ENCODE results near the gene RXRG.
A peak's percentile ranks its signal among the peaks of the same experiment; 100 is the strongest.

Gene RXRG

GRCh38 chr1:165376041-165376810, 68.7 kb downstream of the RXRG start:
- no peak for DNase-seq (ENCODE audit: extremely low read depth in 1 of 2, low read depth in 1 of 2)

- no peak for DNase-seq (ENCODE audit: extremely low read depth in 1 of 2, low read depth in 1 of 2)
These were observed 69.3 kb downstream of the RXRG start for GRCh38 chr1:165375623-165376022.

- no peak for DNase-seq (ENCODE audit: extremely low read depth in 1 of 2, low read depth in 1 of 2)
These were observed 73.2 kb downstream of the RXRG start for GRCh38 chr1:165371588-165372225.

- DNase-seq (ENCODE audit: extremely low read depth in 1 of 2, low read depth in 1 of 2), result no peak
These were observed 75.6 kb downstream of the RXRG start for GRCh38 chr1:165369255-165369848.

DNA sequence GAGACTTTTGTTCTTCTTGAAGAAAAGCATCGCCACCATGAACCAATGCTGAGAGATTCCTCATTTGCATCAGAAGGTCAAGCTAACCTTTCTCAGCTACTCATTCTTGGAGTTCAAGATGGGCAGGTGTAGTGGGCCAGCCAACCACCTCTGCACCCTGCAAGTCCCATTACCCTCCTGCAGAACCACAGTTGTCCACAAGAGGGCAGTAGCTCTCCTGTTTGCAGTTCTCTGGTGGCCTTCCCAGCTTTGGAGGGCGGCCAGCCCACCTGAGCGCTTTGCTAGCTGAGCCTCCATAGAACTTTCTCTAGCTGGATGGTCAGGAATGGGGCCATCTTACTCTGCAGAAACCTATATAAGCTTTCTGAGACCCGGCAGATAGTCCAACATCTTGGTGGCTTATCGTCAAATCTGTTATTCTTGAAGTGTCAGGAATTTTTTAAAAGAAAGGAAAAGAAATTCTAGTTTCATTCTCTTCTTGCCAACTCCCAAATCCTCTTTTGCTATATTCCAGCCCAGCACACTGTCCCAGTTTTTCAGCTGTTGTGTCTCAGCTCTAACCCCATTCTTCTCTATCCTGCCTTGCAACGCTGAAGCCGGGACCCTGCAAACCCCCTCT, 77.4 kb downstream of the RXRG start:
- DNase-seq (ENCODE audit: extremely low read depth in 1 of 2, low read depth in 1 of 2), result peak; percentile 43 to 67

- no peak for DNase-seq (ENCODE audit: extremely low read depth in 1 of 2, low read depth in 1 of 2)
These were observed 79.6 kb downstream of the RXRG start for GRCh38 chr1:165365341-165365740.

- DNase-seq (ENCODE audit: extremely low read depth in 1 of 2, low read depth in 1 of 2), result no peak
These were observed 80.3 kb downstream of the RXRG start for GRCh38 chr1:165364568-165365133.

DNA sequence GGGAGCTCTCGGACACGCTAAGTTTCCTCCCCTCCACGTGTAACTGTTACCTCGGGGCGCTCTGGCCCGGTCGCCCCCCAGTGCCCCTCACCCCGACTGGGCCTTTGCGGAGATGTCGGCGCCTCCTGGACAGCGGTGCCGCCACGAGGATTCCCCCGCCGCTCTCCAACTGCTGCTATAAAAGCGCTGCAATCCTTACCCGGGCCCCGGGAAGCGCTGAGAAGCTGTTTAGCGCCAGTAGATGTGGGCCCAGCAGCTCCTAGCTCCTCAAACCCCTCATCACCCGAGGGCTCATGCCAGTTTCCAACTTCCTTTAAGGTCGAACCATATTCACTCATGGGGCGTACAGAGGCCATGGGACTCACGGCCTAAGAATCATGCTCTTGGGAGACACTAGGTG, 88.0 kb downstream of the RXRG start:
- DNase-seq (ENCODE audit: extremely low read depth in 1 of 2, low read depth in 1 of 2), result no peak

DNA sequence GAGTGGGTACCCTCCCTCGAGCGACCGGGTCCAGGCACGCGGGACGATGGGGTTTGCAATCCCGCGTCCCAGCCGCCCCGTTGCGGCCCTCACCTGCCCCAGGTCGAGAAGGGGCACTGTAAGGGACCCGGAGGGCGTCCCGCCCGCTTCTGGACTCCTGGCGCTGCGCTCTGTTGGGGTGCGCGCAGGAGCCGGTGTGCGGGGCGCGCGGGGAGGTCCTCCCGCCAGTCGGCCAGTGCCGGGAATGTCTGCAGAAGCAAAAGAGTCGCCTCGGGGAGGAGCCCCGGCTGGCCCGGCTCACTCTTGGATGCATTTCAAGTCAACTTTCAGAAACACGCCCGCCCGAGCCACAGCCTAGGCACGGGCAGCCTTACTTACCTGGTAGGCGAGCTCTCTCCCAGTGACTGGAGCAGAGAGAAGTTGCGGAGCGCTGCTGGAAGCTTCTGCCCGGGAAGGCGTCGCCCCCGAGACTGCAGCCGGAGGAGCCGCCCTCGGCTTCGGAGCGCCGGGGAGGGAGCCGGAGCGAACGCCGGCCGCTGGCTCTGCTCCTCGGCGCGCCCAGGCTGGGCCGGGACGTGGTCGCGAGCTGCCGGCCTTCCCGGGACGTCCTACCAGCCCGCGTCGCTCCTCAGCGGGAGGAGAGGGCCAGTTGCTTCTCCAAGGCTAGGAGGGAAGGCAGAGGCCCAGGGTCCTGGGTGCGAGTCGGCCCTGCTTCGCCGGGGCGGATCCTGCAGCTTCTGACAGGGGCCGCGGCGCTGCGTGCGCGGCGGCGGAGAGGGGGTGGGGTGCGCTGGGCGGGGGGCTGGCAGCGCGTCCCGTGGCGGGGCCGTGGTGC, 88.7 kb downstream of the RXRG start, which contains the start of gene LMX1A:
LMX1A (minus strand) TSS at position 739 of the 835 bp plus-strand sequence. CDS start 1,156 bp downstream, outside the sequence.
- DNase-seq (ENCODE audit: extremely low read depth in 1 of 2, low read depth in 1 of 2), result no peak

GRCh38 chr1:165355139-165355976, 89.6 kb downstream of the RXRG start:
- no peak for DNase-seq (ENCODE audit: extremely low read depth in 1 of 2, low read depth in 1 of 2)

DNA sequence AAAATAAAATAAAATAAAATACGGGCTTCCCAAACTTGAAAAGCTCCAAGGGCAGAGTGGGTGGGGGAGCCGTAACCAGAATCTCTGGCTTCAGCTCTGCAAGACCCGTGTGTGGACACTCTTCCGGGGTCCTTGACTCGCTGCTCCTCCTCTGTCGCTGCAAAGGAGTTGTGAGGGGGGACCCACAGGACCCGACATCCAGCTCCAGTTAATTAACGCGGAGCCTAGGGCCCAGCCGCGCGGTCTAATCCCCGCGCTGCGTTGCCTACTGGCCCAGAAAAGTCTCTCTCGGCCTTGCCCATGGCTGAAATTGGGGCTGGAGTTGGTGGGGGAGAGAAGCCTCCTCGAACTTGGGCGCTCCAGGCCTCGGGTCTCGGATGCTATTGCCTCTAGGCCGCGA, 90.2 kb downstream of the RXRG start:
- DNase-seq (ENCODE audit: extremely low read depth in 1 of 2, low read depth in 1 of 2), result no peak

DNA sequence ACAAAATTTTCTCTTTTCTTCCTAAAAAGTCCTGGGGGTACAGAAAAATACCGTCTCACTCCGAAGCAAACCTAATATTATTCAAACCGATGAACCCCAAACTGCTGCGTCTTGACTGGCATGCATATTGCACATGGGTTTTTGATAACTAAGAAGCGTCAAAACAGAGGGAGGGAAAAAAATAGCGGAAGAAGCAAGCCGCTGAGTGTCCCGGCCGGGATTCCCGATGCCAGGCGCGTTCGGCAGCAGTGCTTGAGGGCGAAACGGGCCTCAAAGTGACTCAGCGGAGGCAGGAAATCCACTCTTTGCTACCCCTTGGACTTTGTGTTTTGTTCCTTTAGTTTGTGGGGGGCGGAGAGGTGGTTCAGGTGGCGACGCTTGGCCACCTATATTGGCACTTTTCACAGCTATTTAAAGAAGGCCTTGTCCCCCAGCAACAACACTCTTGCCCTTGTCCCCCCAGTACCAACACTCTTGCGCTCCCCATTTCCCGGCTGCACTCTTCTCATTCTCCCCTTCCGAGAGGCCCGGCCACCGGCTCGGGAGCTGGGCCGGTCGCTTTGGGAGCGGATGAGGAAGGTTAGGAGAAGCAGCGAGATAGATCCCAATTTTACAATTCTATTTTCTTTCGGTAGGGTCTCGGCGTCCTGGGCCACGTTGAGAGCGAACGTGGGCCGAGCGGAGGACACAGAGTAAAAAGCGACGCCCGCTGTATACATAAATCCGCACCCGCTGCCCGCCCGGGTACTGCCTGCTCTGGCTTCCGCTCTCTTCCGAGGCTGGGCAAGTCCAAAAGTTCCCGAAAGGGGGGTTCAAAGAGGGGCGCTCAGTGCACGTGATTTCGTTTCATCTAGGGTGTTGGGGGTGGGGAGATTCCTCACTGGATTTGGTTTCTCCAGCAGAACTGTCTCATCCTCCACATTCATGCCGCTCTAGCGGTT, 90.9 kb downstream of the RXRG start:
- no peak for DNase-seq (ENCODE audit: extremely low read depth in 1 of 2, low read depth in 1 of 2)

GRCh38 chr1:165352442-165353293, 92.3 kb downstream of the RXRG start:
- DNase-seq (ENCODE audit: extremely low read depth in 1 of 2, low read depth in 1 of 2), result no peak

DNA sequence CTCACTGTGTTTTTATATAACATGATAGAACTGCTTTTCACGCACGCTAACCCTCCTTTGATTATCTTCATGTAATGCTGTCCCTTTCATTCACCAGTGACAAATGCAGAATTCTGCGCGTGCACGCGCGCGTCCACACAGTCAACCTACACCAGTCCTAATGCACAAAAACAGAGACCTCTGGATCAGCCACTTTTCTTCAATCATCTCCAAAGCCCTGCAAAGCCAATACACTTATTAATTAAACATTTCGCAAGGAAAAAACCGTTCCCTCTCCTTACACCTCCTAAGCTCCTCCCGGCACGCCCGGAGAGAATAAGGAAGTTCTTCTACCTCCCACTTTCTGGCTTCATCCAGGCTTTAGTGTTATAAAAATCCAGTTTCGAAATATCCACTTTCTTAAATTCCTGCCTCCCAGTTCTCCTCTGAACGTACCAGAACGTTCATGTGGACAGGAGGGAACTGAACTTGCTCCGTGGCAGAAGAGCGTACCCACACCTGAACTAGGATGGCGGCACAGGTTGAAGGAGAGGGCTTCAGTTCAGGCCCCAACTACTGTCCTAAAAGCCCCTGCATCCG, 93.0 kb downstream of the RXRG start:
- no peak for DNase-seq (ENCODE audit: extremely low read depth in 1 of 2, low read depth in 1 of 2)
